Neural progenitor cell (in vitro differentiated cells): Measurements from ENCODE around the gene HPSE2.

ENCODE experiments used
- EZH2 ChIP-seq: fragments of 200-600 bp; sonication (generic); IDR thresholded peaks from 2 replicates; pipeline ENCODE4 v1.6.1; 2017; ENCODE audit warnings: antibody characterized with exemption, mild to moderate bottlenecking, moderate library complexity
- TF ChIP-seq, protein P1 (sequence below): fragments of 200-600 bp; sonication (generic); IDR thresholded peaks from 2 replicates; pipeline ENCODE4 v1.5.1; 2017; ENCODE audit warnings: antibody characterized with exemption, mild to moderate bottlenecking

DNA sequence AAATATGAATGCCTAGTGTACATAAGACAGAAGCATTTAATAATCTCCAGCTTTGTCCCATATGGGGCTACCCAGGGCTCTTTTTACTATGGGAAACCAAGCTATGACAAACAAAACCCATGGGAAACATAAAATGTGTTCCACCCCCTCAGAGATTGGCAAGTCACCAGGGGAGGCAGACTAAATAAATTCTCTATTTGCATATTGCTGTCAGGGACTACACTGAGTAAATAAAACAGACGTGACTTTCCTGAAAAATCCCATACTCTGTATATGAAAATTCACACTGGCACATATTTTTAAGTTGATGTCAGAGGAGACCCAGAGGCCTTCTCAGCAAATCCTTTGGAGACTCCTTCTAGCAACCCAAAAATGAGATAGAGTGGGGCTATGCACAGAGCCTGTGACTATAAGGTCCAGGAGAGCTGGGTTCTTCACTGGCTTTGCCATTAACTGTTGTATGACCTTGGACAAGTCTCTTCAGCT, 44.0 kb upstream of the HPSE2 start:
- no peak for TF ChIP-seq EZH2
- TF ChIP-seq, protein P1, sequence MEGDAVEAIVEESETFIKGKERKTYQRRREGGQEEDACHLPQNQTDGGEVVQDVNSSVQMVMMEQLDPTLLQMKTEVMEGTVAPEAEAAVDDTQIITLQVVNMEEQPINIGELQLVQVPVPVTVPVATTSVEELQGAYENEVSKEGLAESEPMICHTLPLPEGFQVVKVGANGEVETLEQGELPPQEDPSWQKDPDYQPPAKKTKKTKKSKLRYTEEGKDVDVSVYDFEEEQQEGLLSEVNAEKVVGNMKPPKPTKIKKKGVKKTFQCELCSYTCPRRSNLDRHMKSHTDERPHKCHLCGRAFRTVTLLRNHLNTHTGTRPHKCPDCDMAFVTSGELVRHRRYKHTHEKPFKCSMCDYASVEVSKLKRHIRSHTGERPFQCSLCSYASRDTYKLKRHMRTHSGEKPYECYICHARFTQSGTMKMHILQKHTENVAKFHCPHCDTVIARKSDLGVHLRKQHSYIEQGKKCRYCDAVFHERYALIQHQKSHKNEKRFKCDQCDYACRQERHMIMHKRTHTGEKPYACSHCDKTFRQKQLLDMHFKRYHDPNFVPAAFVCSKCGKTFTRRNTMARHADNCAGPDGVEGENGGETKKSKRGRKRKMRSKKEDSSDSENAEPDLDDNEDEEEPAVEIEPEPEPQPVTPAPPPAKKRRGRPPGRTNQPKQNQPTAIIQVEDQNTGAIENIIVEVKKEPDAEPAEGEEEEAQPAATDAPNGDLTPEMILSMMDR = no peak
